Transverse colon (tissue), 4 donors: ENCODE results near the gene PPFIBP2. TPM values are rescaled to one million over a fixed set of nuclear protein-coding genes. Genes with fewer than 3 reads are reported as not detected.

Experiments
- DNase-seq: peaks from one replicate; pipeline ENCODE4 v3.0.0-alpha.2; 2019
- H3K27ac ChIP-seq, 4 donors: fragments of 200-600 bp; sonication (generic); 2 replicates each; pipeline ENCODE4 v1.5.1; 2016 to 2018; ENCODE audit warnings: inconsistent platforms in 4 of 4
- H3K27me3 ChIP-seq: fragments of 200-600 bp; sonication (generic); 2 replicates; pipeline ENCODE4 v1.5.1; 2017; ENCODE audit warnings: inconsistent platforms
- H3K36me3 ChIP-seq, 4 donors: fragments of 200-600 bp; sonication (generic); 2 replicates each; pipeline ENCODE4 v1.5.1; 2017 to 2019; ENCODE audit warnings: inconsistent platforms in 4 of 4
- H3K4me1 ChIP-seq, 4 donors: fragments of 200-600 bp; sonication (generic); 2 replicates each; pipeline ENCODE4 v1.5.1; 2017 to 2020; ENCODE audit warnings: inconsistent platforms in 4 of 4
- H3K4me3 ChIP-seq, 4 donors: fragments of 200-600 bp; sonication (generic); 1 replicate in 1 of 4; 2 replicates in 3 of 4; pipeline versions ENCODE4 v1.5.1 to v1.6.1; 2017 to 2019; ENCODE audit warnings: inconsistent platforms in 4 of 4
- H3K9me3 ChIP-seq, 2 donors: fragments of 200-600 bp; sonication (generic); 2 replicates each; pipeline ENCODE4 v1.5.1; 2017 to 2019; ENCODE audit warnings: inconsistent platforms in 2 of 2
- CTCF ChIP-seq, 5 experiments: fragments of 200-600 bp in 3 of 5; fragments of 450-650 bp in 2 of 5; sonication (generic) in 3 of 5; IDR thresholded peaks; 1 replicate in 2 of 5; 2 replicates in 3 of 5; pipeline ENCODE4 v1.5.1; 2016 to 2017; ENCODE audit warnings: antibody characterized with exemption in 5 of 5, inconsistent platforms in 3 of 5, mild to moderate bottlenecking in 2 of 5, moderate library complexity in 1 of 5
- EP300 ChIP-seq: sonication (generic); formaldehyde crosslinking; IDR thresholded peaks from one replicate; pipeline ENCODE4 v1.6.1; 2017; ENCODE audit warnings: antibody characterized with exemption, low read depth
- POLR2A ChIP-seq: fragments of 450-650 bp; IDR thresholded peaks from one replicate; pipeline ENCODE4 v1.6.1; 2016; ENCODE audit warnings: antibody characterized with exemption, mild to moderate bottlenecking, moderate library complexity
- POLR2AphosphoS5 ChIP-seq, 3 donors: sonication (generic); formaldehyde crosslinking; IDR thresholded peaks; one replicate each; pipeline ENCODE4 v1.6.1; 2016; ENCODE audit warnings: antibody characterized with exemption in 3 of 3
- WGBS, 2 donors: methylation state at CpG; one replicate each; pipeline ENCODE4 v1.1.5; 2018; ENCODE audit warnings: low coverage in 1 of 2; 5-methylcytosine and 5-hydroxymethylcytosine counted together
- in situ Hi-C, 4 donors: fragments of 200-750 bp; cut with MboI; loops; one replicate each; pipeline versions ENCODE4 v1.15.0 to v1.15.1; 2017; ENCODE audit warnings: low sequenced_read_pairs in 3 of 4, low pct_ligation_motif_present in 1 of 4, low pct_unique_long_range_greater_than_20kb in 1 of 4
- intact Hi-C: fragments of 100-400 bp; cut with DNase I; formaldehyde crosslinking; loops from one replicate; pipeline ENCODE4 v1.15.1; 2023; ENCODE audit warnings: low total_unique reads
- total RNA-seq, 4 donors: library from RNA; depleted of rRNA; stranded (reverse); fragments of >200 nt; gene quantifications; one replicate each; pipeline ENCODE4 v1.1.0, GENCODE V29; 2016

PPFIBP2 gene
- total RNA-seq, 4 donors from 2014 or later: 36.0 to 257 (median 83.3) TPM

GRCh38 chr11:7527029-7527428, 13.2 kb downstream of the PPFIBP2 start:
- 57% methylated on average over 1 of the region's 1 CpG for WGBS, 2 donors
- H3K9me3 ChIP-seq: no peaks in the 10 kb centered on the region
- H3K27me3 ChIP-seq: no peaks in the 10 kb centered on the region
- H3K4me1 ChIP-seq: peaks cover 0 to 10% (median 0%) of the 10 kb centered on the region in 4 donors
- no peak overlapping the region for H3K27ac ChIP-seq
- no peaks in the 10 kb centered on the region for H3K36me3 ChIP-seq
- DNase-seq: no peak
- H3K4me3 ChIP-seq: no peak overlapping the region
- TF ChIP-seq CTCF (IDR thresholded peaks at IDR 0.05) (no peak), EP300 (no peak), POLR2AphosphoS5 (IDR thresholded peaks at IDR 0.05) (no peak), POLR2A (no peak)
- intact Hi-C loops: no loop called here
- in situ Hi-C loops: no loop called here

- Histone ChIP-seq H3K4me3 (no peak overlapping the region), H3K36me3 (no peaks in the 10 kb centered on the region), H3K4me1 (peaks cover 0 to 9% (median 0%) of the 10 kb centered on the region in 4 donors), H3K9me3 (no peaks in the 10 kb centered on the region), H3K27ac (no peak overlapping the region), H3K27me3 (no peaks in the 10 kb centered on the region)
- in situ Hi-C loops (no loop called here), intact Hi-C loops (no loop called here)
- no peak for TF ChIP-seq POLR2AphosphoS5 (IDR thresholded peaks at IDR 0.05)
- TF ChIP-seq POLR2A: no peak
- TF ChIP-seq CTCF (IDR thresholded peaks at IDR 0.05): no peak
- no peak for TF ChIP-seq EP300
- WGBS, 2 donors: 85 to 87% methylated on average over 3 to 4 of the region's 4 CpGs
- no peak for DNase-seq
Measured at GRCh38 chr11:7528514-7529049, 14.8 kb downstream of the PPFIBP2 start.

GRCh38 chr11:7530013-7530640, 16.3 kb downstream of the PPFIBP2 start:
- in situ Hi-C loops: no loop called here
- 88 to 93% methylated on average over 1 of the region's 1 CpG for WGBS, 2 donors

GRCh38 chr11:7531011-7531410, 17.2 kb downstream of the PPFIBP2 start:
- no peaks in the 10 kb centered on the region for H3K27me3 ChIP-seq
- H3K9me3 ChIP-seq: no peaks in the 10 kb centered on the region
- TF ChIP-seq EP300 (no peak), POLR2A (no peak), POLR2AphosphoS5 (IDR thresholded peaks at IDR 0.05) (no peak), CTCF (IDR thresholded peaks at IDR 0.05) (no peak)
- intact Hi-C loops (no loop called here), in situ Hi-C loops (no loop called here)
- H3K4me3 ChIP-seq: no peak overlapping the region
- DNase-seq: no peak
- no peaks in the 10 kb centered on the region for H3K36me3 ChIP-seq
- H3K27ac ChIP-seq: no peak overlapping the region
- peaks cover 0 to 3% (median 0%) of the 10 kb centered on the region in 4 donors for H3K4me1 ChIP-seq

More at GRCh38 chr11:7530013-7530640, 16.3 kb downstream of the PPFIBP2 start:
- no peak for DNase-seq
- no peaks in the 10 kb centered on the region for H3K27me3 ChIP-seq
- H3K4me1 ChIP-seq: no peaks in the 10 kb centered on the region
- intact Hi-C loops: no loop called here
- no peaks in the 10 kb centered on the region for H3K9me3 ChIP-seq
- H3K4me3 ChIP-seq: no peak overlapping the region
- H3K27ac ChIP-seq: no peak overlapping the region
- no peaks in the 10 kb centered on the region for H3K36me3 ChIP-seq
- TF ChIP-seq CTCF (IDR thresholded peaks at IDR 0.05) (no peak), POLR2A (no peak), POLR2AphosphoS5 (IDR thresholded peaks at IDR 0.05) (no peak), EP300 (no peak)
